Left ventricle myocardium inferior (tissue), 1 donor: ENCODE results near the gene CMPK1. TPM values are rescaled to one million over a fixed set of nuclear protein-coding genes. Genes with fewer than 3 reads are reported as not detected.

Experiments
- DNase-seq: peaks from one replicate; pipeline ENCODE4 v3.0.0-alpha.2; 2020
- H3K27ac ChIP-seq: fragments of 200-600 bp; replicated peaks from 2 replicates; pipeline ENCODE4 v1.8.0; 2021
- H3K27me3 ChIP-seq: fragments of 200-600 bp; 2 replicates; pipeline ENCODE4 v1.8.0; 2021; ENCODE audit warnings: low read depth
- H3K36me3 ChIP-seq: fragments of 200-600 bp; 2 replicates; pipeline ENCODE4 v1.8.0; 2021
- H3K4me1 ChIP-seq: fragments of 200-600 bp; 2 replicates; pipeline ENCODE4 v1.8.0; 2021
- H3K4me3 ChIP-seq: fragments of 200-600 bp; 2 replicates; pipeline ENCODE4 v1.8.0; 2021; ENCODE audit warnings: mild to moderate bottlenecking, moderate library complexity
- H3K9me3 ChIP-seq: fragments of 200-600 bp; replicated peaks from 2 replicates; pipeline ENCODE4 v1.8.0; 2021
- CTCF ChIP-seq: fragments of 200-600 bp; IDR thresholded peaks from 2 replicates; pipeline ENCODE4 v1.8.0; 2021; ENCODE audit warnings: antibody characterized with exemption, mild to moderate bottlenecking, borderline replicate concordance
- intact Hi-C: fragments of 100-400 bp; cut with micrococcal nuclease; formaldehyde crosslinking; loops from one replicate; pipeline ENCODE4 v1.11.0; 2022
- total RNA-seq: library from RNA; stranded (reverse); fragmentation: NEBNext Ultra II Directional; extraction: Animal tissue kit (Norgen Biotek cat#: 25700); gene quantifications from one replicate; pipeline ENCODE4 v1.2.1, GENCODE V29; 2021
- donor health status: DM: no; HTN: yes; CAD: no; lungs with severe emphysema.

The CMPK1 gene
- total RNA-seq, 1 donor from 2014 or later = 78.2 TPM

GRCh38 chr1:47423872-47424271 lies 90.3 kb downstream of the CMPK1 start:
- Histone ChIP-seq H3K4me3 (no peak overlapping the region), H3K4me1 (no peaks in the 10 kb centered on the region), H3K36me3 (no peaks in the 10 kb centered on the region), H3K9me3 (no peaks in the 10 kb centered on the region), H3K27me3 (peaks cover 99% of the 10 kb centered on the region), H3K27ac (no peak overlapping the region)
- DNase-seq = no peak
- TF ChIP-seq CTCF = no peak
- intact Hi-C loops = no loop called here

DNA sequence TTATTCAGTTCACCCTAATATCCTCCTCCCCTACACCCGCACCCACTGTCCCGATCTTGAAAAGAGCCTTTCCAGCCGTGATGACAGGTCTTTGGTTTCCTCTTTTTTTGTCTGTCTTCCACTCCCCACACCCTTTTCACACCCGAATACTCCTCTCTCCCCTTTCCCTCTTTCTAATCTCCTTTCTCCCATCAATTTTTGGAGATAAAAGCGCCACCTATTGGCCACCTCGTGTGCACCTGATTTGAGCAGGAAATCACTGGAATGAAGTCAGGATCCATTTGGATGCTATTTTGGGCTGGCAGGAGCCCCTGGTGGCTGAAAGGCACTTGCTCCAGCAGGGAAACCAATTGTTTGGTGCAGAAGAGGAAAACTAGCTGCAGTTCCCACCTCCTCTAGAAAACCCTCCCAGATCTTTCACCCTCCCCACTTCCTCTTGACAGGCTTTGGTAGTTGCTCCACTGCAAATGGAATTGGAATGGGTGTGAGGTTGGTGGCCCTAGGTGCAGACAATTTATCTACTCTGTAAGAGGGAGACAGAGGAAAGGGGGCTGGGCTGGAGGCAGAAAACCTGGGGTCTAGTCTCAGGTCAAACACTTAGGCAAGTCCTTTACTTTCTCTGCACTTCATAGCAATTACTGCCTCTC lies 90.9 kb downstream of the CMPK1 start:
- Histone ChIP-seq H3K4me3 (no peak overlapping the region), H3K36me3 (no peaks in the 10 kb centered on the region), H3K4me1 (no peaks in the 10 kb centered on the region), H3K27me3 (peaks cover 99% of the 10 kb centered on the region), H3K9me3 (no peaks in the 10 kb centered on the region), H3K27ac (no peak overlapping the region)
- no peak for DNase-seq
- peak; percentile 71 for TF ChIP-seq CTCF
- intact Hi-C loops = no loop called here

Other genes with a start within 250 kb of the CMPK1 start
- not detected for gene CYP4A22, start 196.3 kb upstream of the CMPK1 start, total RNA-seq
- gene PDZK1IP1, start 143.8 kb upstream of the CMPK1 start, total RNA-seq = not detected
- 4.3 TPM for gene TAL1, start 101.6 kb upstream of the CMPK1 start, total RNA-seq
- 0.58 TPM for gene STIL, start 19.6 kb upstream of the CMPK1 start, total RNA-seq
- not detected for gene FOXE3, start 82.5 kb downstream of the CMPK1 start, total RNA-seq
- gene FOXD2, start 104.3 kb downstream of the CMPK1 start, total RNA-seq = not detected